Testis (tissue), 2 donors: ENCODE results near the gene PRR15L.

Experiments
- POLR2A ChIP-seq: fragments of 450-650 bp; IDR thresholded peaks from one replicate; pipeline ENCODE4 v1.6.1; 2017; ENCODE audit warnings: antibody characterized with exemption, mild to moderate bottlenecking, moderate library complexity
- TF ChIP-seq, protein P1 (sequence below), 3 experiments: fragments of 450-650 bp in 2 of 3; fragments of 200-600 bp in 1 of 3; sonication (generic) in 1 of 3; IDR thresholded peaks; one replicate each; pipeline ENCODE4 v1.5.1; 2016 to 2019; ENCODE audit warnings: antibody characterized with exemption in 3 of 3, mild to moderate bottlenecking in 2 of 3, moderate library complexity in 1 of 3

DNA sequence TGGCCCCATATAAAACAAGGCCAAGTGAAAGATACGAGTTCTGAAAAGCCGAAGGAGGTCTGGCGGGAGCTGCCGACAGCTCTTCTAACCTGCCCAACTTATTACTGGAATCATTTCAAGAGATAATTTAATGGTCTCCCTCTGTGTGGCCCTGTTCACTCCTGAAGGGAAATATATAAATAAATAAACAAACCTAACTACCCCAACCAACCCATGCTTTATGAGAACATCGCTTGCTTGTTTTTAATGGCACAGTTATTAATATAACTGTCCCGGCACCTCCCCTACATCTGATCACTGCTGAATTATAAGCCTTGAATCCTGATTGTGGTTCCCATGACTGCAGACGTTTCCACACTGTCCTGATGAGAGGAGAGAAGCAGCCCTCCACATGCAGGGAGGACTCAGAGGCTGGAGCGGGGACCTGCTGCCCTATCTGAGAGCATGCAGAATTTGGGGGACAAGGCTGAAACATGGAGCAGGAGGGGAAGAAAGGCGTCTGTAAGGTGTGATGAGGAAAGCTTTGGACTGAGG lies 35.4 kb upstream of the PRR15L start:
- TF ChIP-seq, protein P1, sequence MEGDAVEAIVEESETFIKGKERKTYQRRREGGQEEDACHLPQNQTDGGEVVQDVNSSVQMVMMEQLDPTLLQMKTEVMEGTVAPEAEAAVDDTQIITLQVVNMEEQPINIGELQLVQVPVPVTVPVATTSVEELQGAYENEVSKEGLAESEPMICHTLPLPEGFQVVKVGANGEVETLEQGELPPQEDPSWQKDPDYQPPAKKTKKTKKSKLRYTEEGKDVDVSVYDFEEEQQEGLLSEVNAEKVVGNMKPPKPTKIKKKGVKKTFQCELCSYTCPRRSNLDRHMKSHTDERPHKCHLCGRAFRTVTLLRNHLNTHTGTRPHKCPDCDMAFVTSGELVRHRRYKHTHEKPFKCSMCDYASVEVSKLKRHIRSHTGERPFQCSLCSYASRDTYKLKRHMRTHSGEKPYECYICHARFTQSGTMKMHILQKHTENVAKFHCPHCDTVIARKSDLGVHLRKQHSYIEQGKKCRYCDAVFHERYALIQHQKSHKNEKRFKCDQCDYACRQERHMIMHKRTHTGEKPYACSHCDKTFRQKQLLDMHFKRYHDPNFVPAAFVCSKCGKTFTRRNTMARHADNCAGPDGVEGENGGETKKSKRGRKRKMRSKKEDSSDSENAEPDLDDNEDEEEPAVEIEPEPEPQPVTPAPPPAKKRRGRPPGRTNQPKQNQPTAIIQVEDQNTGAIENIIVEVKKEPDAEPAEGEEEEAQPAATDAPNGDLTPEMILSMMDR (IDR thresholded peaks at IDR 0.05): no peak
- TF ChIP-seq POLR2A: no peak
